Right renal cortex interstitium (tissue), 3 donors: Measurements from ENCODE around the gene SNCG. TPM values are rescaled to one million over a fixed set of nuclear protein-coding genes. Genes with fewer than 3 reads are reported as not detected.
A peak's percentile ranks its signal among the peaks of the same experiment; 100 is the strongest.

Experiments
- DNase-seq, 3 donors: peaks; one replicate each; pipeline ENCODE4 v3.0.0-alpha.2; 2013; ENCODE audit warnings: low read depth in 3 of 3, low spot score in 2 of 3
- polyA plus RNA-seq, 3 donors: library from polyadenylated mRNA; unstranded; fragments of 120-200 nt; gene quantifications; one replicate each; pipeline ENCODE4 v1.2.1, GENCODE V29; 2013; ENCODE audit not compliant: insufficient read length in 3 of 3

SNCG gene
- polyA plus RNA-seq, 3 donors: 8.3 to 23.4 (median 13.1) TPM

DNA sequence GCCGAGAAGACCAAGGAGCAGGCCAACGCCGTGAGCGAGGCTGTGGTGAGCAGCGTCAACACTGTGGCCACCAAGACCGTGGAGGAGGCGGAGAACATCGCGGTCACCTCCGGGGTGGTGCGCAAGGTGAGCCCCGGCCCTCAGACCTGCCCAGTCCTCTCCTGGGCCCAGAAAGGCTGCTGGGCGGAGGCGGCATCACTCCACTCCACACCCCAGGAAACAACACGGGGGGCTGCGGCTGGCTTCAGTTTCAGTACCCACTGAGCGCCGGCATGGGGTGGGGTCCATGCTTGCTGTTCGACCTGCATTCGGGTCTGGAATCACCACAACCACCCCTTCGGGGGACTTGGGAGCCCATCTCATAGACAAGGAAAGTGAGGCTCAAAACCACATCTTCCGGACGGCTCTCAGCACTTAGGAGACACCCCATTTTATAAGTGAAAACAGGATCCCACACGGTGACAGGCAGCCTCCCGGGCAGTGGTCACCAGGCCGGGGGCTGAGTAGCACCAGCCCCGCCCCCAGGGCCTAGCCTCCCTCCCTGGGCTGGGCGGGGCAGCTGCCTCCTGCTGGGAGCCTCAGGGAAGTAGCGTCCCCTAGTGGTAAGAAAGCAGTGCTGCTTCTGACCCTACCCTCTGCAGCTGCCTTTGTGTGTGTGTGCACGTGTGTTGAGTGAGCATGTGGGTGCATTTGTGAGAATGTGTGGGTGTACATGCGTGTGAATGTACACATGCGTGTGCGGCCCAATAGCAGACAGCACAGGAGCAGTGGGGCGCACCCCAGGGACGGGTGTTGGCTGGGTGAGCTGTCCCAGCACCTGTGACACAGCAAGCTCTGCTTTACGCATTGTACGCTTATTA lies 1.8 kb downstream of the SNCG start:
- DNase-seq: no peak

DNA sequence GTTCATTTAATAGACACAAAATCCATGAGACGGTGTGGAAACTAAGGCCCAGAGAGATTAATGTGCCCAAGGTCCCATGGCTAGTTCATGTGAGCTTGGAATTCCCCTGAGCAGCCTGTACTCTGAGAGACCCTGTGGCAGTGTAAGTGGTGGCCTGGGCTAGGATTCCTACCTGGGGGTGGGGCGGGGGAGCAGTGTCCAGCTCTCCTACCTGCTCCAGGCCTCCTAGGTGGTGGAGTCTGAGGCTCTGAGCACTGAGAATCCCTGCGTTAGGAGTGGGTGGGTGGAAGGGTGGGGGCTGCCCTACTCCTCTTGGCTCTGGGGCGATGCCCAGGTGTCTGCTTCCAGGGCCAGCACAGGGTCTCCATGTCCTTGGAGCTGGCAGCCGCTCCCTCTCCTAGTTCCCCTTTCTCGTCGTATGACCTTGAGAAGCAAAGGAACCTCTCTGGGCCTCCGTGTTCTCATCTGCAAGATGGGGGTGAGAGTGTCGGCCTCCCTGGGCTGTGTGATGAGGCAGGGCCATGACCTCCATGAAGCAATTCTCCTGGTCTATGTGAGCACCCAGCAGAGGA lies 2.5 kb downstream of the SNCG start:
- DNase-seq: no peak

DNA sequence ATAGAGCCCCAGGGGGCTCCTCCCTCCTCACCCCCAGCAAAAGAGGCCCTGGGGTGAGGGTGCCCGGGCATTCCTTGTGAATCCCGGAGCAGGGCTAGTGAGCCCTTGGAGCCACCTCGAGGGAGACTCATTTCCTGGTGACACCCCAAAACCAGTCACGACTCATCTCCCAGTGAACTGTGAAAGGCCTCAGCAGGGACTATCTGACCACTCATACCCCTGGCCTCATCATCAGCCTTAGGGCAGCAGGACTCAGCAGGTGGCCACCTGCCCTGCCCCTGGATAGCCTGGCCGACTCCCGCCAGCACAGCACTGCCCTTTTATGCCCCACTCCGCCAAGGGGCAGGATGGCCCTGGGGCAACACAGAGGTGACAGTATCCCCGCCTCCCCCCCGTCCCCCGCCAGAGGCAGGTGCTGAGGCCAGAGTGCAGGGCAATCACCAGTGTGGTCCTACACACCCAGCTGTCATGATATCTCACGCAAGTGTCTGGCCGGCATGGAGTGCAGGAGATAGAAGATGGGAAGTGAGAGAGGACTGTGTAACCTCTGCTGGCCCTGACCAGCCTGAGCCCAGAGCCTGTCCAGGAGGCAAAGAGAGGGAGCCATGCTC lies 3.2 kb downstream of the SNCG start:
- DNase-seq: no peak

GRCh38 chr10:86962136-86962980 lies 4.0 kb downstream of the SNCG start:
- DNase-seq: no peak

DNA sequence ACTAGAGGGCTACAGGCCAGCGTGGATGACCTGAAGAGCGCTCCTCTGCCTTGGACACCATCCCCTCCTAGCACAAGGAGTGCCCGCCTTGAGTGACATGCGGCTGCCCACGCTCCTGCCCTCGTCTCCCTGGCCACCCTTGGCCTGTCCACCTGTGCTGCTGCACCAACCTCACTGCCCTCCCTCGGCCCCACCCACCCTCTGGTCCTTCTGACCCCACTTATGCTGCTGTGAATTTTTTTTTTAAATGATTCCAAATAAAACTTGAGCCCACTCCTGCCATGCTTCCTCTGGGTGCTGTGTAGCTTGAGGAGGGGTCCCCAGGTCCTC lies 4.5 kb downstream of the SNCG start:
- DNase-seq: no peak

DNA sequence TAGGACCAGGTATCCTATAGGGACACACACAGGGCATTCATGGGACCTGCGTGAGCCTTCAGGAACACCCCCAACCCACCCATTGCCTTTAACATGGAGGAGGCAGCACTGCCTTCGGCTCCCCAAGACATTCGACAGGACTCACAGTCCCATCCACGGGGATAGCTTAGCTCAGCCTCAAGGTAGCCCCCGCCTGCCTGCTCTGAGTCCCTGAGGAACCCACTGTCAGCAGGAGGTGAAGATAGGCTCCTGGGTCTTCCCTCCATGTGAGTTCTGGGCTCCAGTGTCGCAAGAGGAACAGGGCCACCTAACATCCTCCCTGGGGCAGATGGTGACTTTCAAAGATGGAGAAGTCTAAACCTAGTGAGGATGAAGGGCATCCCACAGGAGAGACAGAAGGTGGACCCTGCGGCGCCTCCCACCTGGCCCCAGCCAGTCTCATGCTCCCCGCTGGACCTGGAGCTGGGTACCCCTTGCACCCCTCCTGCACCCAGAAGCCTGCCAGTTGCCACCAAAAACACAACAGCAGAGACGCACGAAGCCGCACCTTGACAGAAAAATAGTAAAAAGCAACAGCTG lies 5.0 kb downstream of the SNCG start:
- no peak for DNase-seq

GRCh38 chr10:86964061-86964846 lies 5.9 kb downstream of the SNCG start:
- DNase-seq: no peak

DNA sequence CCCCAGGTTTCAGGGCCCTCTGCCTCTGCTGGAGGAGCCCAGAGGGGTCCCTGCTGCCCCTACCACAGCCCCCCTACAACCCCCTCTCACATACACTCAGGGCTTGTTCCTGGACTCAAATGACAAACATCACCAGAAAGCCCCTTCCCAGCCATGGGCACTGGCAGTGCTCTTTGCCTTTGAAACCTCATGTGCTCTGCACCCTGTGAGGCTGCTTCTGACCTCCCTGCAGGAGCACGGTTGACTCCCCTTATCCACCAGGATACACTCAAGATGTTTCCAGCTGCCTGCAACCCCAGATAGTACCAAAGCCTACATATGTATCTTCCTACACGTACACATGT lies 6.4 kb downstream of the SNCG start:
- DNase-seq: no peak

DNA sequence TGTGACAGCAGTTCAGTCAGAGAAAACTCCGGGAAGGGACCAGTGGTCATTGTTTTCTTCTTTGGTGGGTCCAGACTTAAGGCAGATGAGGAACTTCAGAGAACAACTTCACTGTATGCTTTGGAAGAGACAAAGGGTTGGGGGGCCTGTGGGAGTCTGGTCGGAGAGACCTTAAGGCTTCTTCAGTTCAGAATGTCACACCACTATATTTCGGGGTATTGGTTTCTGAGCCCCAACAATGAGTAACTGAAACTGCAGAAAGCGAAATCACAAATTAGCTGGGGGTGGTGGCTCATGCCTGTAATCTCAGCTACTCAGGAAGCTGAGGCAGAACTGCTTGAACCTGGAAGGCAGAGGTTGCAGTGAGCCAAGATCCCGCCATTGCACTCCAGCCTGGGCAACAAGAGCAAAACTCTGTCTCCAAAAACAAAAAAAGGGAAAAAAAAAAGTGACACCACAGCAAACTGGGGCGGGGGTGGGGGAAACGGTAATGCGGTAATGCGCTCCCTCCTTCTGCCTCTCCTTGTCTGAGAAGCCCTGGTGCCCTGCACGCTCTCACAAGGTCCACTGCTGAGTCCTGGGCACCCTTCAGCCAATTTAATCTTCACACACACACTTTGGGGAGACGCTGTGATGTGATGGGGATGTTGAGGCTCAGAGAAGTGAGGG lies 7.7 kb downstream of the SNCG start:
- DNase-seq: no peak

DNA sequence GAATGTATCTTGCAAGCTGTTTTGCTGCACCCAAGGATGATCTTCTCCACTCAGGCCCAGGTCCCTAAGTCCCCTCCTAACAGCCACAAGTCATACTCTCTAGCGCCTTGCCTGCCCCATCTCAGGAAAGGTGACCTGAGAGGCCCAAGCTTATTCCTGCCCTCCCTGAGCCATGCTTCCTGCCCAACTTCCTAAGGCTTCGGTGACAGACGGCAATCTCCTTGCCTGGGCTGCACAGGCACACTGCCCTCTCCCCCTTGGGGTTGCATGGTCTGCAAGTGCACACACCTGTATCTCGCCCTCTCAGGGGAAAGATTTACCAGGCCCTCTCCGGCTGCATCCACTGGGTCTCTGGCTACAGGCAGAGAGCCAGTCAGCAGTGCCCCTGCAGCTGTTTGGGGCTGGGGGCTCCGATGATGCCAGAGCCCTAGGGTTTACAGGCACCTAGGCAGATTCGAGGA lies 9.1 kb downstream of the SNCG start:
- no peak for DNase-seq

GRCh38 chr10:86968271-86968993 lies 10.0 kb downstream of the SNCG start, which contains the start of gene ADIRF:
Gene ADIRF (plus strand): TSS chr10:86968482. CDS start chr10:86968545, 63 bp downstream.
- no peak for DNase-seq

DNA sequence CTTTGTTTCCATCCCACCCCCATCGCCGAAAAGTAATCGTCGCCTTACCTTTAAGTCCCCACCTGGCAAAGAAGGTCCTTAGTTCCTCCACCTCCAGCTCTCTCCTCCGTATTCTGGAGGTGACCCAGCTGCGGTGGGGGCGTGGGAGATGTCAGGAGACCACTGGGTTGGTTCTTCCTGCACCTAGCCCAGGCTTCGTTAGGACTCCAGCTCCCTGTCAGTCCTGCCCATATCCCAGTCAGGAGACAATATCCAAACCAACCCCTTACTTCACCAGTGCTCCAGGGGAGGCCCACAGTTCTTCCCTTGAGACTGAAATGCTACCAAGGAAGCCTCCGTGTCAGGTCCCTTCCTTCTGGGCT lies 10.6 kb downstream of the SNCG start:
- DNase-seq: no peak

DNA sequence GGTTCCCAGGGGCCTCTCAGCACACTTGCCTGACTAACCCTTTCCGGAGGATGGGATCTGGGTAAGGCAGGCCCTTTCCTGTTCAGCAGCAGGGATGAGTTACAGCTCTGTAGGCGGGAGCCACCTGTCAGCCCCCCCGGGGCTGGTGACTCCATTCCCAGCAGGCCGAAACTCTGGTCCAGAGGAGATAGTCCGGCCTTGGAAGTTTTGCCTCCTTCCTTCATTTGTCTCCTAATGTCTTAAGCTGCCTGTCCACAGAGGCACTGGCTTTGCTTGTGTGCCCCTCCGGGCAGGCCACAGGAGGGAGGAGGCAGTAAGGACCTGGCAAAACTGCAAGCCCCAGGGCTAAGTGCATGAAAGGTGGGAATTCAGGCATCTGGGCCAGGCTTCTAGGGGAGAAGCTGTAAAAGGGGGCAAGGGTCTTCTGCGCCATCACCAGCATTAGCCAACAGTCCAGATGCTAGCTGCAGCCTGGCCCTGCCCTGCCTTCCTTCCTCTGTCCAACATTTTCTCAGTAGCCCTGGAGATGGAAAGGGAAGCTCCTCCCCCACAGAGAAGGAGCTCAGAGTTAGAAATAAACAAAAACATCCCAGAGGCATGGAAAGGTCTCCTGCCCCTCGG lies 11.1 kb downstream of the SNCG start:
- no peak for DNase-seq

GRCh38 chr10:86970162-86970981 lies 12.0 kb downstream of the SNCG start:
- DNase-seq: no peak

GRCh38 chr10:86970982-86971231 lies 12.5 kb downstream of the SNCG start:
- DNase-seq: no peak

GRCh38 chr10:86971232-86971991 lies 13.0 kb downstream of the SNCG start:
- DNase-seq: peak in 1 of 3 donors; percentile 44
